Measurements from ENCODE around the gene LHX1. TPM values are rescaled to one million over a fixed set of nuclear protein-coding genes. Genes with fewer than 3 reads are reported as not detected.

Gene LHX1
- total RNA-seq, 4 donors from 2014 or later: not detected

DNA sequence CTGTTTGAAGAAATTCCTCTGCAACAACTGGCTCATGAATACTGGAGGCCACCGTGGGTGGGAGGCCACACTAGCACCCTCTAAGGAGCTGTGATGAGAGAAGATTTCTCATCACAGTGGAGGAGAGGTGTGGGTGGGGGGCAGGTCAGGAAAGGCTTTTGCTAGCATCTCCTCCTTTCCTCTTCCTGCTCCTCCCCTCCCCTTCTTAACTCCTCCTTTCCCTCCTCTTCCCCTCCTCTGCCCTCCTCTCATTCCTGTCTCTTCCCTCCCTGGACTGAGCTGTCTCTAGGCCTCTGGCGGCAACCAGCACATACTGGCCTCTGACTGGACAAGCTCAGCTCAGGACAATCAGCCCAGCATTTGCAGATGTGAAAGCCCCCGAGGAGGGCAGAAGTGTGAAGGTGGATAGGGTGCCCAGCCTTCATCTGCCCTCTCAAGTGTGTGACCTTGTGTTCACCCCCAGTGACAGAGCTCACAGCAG is 19.0 kb upstream of the LHX1 start:
- 31 to 37% methylated on average over 3 of the region's 3 CpGs for WGBS, 2 donors
- H3K27me3 ChIP-seq: no peaks in the 10 kb centered on the region

GRCh38 chr17:36919407-36919968 is 17.8 kb upstream of the LHX1 start:
- no peaks in the 10 kb centered on the region for H3K9me3 ChIP-seq
- no peaks in the 10 kb centered on the region for H3K27me3 ChIP-seq
- TF ChIP-seq POLR2A (IDR thresholded peaks at IDR 0.05) (no peak), CTCF (IDR thresholded peaks at IDR 0.05) (no peak)
- intact Hi-C loops (cut with DNase I): no loop called here
- DNase-seq: no peak
- no peaks in the 10 kb centered on the region for H3K36me3 ChIP-seq
- H3K27ac ChIP-seq: no peak overlapping the region
- H3K4me1 ChIP-seq: no peaks in the 10 kb centered on the region
- 83 to 89% methylated on average over 7 of the region's 7 CpGs for WGBS, 2 donors
- no peak overlapping the region for H3K4me3 ChIP-seq (replicated peaks in 1 of 3)

More for the DNA sequence above, 19.0 kb upstream of the LHX1 start:
- Histone ChIP-seq H3K27ac (no peak overlapping the region), H3K4me1 (no peaks in the 10 kb centered on the region), H3K9me3 (no peaks in the 10 kb centered on the region), H3K4me3 (replicated peaks in 1 of 3) (no peak overlapping the region), H3K36me3 (no peaks in the 10 kb centered on the region)
- no peak for DNase-seq
- intact Hi-C loops (cut with DNase I): no loop called here
- TF ChIP-seq POLR2A (IDR thresholded peaks at IDR 0.05) (no peak), CTCF (IDR thresholded peaks at IDR 0.05) (no peak)

DNA sequence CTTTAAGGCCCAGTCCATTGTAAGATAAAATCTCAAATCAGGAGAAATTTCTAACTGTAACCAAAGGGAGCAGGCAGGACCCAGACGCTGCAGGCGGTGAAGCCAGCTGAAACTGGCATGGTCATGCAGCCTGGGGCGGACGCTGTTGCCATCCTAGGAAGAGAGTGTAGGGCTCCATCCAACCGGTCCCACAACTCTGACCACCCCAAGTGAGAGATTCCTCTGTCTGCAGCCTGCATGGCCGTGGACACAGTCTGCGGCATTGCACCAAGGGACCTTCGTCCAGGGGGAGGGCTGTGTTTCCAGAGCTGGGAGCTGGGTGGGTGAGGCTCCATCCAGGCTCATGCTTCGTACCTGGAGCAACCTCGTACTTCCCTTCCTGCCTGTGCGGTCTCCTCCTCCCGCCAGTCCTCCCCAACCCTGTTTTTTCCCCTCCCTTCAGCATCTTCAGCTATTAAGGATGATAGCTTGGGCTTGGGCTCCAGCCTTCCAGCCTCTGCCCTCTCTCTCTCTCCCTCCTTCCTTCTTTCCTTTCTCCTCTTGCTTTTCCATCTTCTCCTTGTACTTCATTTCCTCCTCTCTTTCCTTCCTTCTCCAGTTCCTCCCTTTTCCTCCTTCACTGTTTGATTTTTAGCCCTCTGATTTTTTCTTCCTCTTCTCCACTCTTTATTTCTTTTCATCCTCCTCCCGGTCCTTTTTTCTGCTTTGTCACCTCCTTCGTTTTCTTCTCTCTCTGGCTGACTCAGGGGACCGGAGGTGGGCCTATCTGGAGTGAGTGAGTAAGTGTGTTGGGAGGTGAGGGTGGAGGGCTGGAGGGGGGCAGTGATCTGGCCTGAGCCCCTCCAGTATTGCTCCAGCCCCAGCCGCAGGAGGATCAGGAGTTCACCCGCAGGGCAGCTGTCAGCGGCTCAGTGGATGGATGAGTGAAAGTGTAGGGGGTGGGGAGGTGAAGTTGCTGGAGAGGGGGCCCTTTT is 17.0 kb upstream of the LHX1 start:
- DNase-seq: no peak
- no peaks in the 10 kb centered on the region for H3K27me3 ChIP-seq
- intact Hi-C loops (cut with DNase I): no loop called here
- no peak overlapping the region for H3K27ac ChIP-seq
- no peaks in the 10 kb centered on the region for H3K9me3 ChIP-seq
- H3K36me3 ChIP-seq: no peaks in the 10 kb centered on the region
- TF ChIP-seq POLR2A (IDR thresholded peaks at IDR 0.05): no peak
- no peak for TF ChIP-seq CTCF (IDR thresholded peaks at IDR 0.05)
- 39 to 51% methylated on average over 17 to 18 of the region's 18 CpGs for WGBS, 2 donors
- no peaks in the 10 kb centered on the region for H3K4me1 ChIP-seq
- no peak overlapping the region for H3K4me3 ChIP-seq (replicated peaks in 1 of 3)

DNA sequence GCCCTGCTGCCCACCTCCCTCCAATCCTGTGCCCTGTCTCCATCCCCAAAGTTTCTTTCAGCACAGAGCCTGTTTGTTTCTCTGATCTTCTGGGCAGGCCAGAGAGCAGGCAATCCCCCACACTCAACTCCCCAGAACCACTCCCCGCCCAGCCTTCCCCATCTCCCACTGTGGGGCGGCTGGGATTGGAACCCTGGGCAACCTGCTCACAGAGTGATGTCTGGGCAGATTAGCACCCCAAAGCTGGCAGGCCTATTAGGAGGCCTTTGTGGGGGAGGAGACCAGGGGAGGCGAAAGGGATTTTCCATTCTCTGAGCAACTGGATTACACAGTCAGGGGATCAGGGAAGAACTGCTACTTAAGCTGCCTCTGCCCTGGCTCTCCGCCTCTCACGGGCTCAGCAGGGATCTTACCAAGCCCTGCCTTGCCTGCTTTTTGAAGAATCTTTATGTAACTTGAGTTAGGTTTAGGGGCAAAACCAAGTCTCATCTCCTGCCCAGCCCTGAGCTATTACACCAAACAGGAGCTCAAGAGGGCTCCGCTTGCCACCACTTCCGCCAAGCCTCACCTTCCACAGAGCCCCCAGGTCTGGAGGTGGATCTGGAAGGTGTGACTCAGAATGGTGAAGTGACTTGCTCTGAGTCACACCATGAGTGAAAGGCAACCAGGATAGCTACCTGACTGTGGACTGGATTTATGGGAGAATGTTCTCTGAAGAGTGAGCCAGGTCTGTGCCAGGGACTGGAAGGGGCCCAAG is 16.0 kb upstream of the LHX1 start:
- no peak for DNase-seq
- no peaks in the 10 kb centered on the region for H3K36me3 ChIP-seq
- 62 to 67% methylated on average over 7 of the region's 7 CpGs for WGBS, 2 donors
- no peak overlapping the region for H3K27ac ChIP-seq
- H3K4me3 ChIP-seq (replicated peaks in 1 of 3): no peak overlapping the region
- intact Hi-C loops (cut with DNase I): no loop called here
- no peaks in the 10 kb centered on the region for H3K27me3 ChIP-seq
- H3K4me1 ChIP-seq: no peaks in the 10 kb centered on the region
- no peaks in the 10 kb centered on the region for H3K9me3 ChIP-seq
- TF ChIP-seq CTCF (IDR thresholded peaks at IDR 0.05) (no peak), POLR2A (IDR thresholded peaks at IDR 0.05) (no peak)
